K562 (cell line): ENCODE data around the gene ACOT7. TPM values are rescaled to one million over a fixed set of nuclear protein-coding genes. Genes with fewer than 3 reads are reported as not detected.
A peak's percentile ranks its signal among the peaks of the same experiment; 100 is the strongest.

Source experiments
- ETV6 ChIP-seq, 3 experiments: fragments of 150-350 bp in 1 of 3; sonication (generic) in 1 of 3; formaldehyde crosslinking in 1 of 3; IDR thresholded peaks; 2 replicates each; pipeline versions ENCODE4 v1.6.1 to v1.8.0; 2014 to 2022; ENCODE audit warnings: borderline replicate concordance in 2 of 3, low read depth in 2 of 3, antibody characterized with exemption in 1 of 3, low read length in 1 of 3, mild to moderate bottlenecking in 1 of 3, missing genetic modification reagents in 1 of 3
- GTF2E2 ChIP-seq: fragments of 200-800 bp; sonication (Bioruptor generic); IDR thresholded peaks from 2 replicates; pipeline ENCODE4 v1.6.1; 2016; ENCODE audit warnings: missing genetic modification characterization, missing compliant biosample characterization
- HDAC1 ChIP-seq, 2 experiments: fragments of 450-650 bp; IDR thresholded peaks; 2 replicates each; pipeline ENCODE4 v1.6.1; 2016 to 2017; ENCODE audit warnings: inconsistent platforms in 1 of 2, mild to moderate bottlenecking in 1 of 2, moderate library complexity in 1 of 2
- L3MBTL2 ChIP-seq: fragments of 450-650 bp; IDR thresholded peaks from 2 replicates; pipeline ENCODE4 v1.6.1; 2016; ENCODE audit warnings: mild to moderate bottlenecking, moderate library complexity
- RAD21 ChIP-seq, 2 experiments: fragments of 250-450 bp in 1 of 2; fragments of 450-650 bp in 1 of 2; sonication (Bioruptor Pico) in 1 of 2; formaldehyde crosslinking in 1 of 2; IDR thresholded peaks in 1 of 2; conservative IDR thresholded peaks in 1 of 2; 2 replicates each; pipeline versions ENCODE4 v1.4.0 to v1.8.0; 2020 to 2022; ENCODE audit warnings: mild to moderate bottlenecking in 2 of 2, moderate library complexity in 1 of 2
- RBBP5 ChIP-seq: fragments of 200-600 bp; sonication (generic); IDR thresholded peaks from 2 replicates; pipeline ENCODE4 v1.6.1; 2012; ENCODE audit warnings: borderline replicate concordance, mild to moderate bottlenecking, low read length, control low read depth, inconsistent platforms; ENCODE audit not compliant: insufficient read depth, poor library complexity, severe bottlenecking
- RFX1 ChIP-seq: fragments of 450-650 bp; IDR thresholded peaks from 2 replicates; pipeline ENCODE4 v1.6.1; 2016; ENCODE audit warnings: mild to moderate bottlenecking, moderate library complexity
- RHOXF2B ChIP-seq: fragments of 250-450 bp; sonication (Bioruptor Pico); conservative IDR thresholded peaks from 2 replicates; pipeline ENCODE4 v1.5.1; 2021
- RNF2 ChIP-seq: sonication (generic); IDR thresholded peaks from 2 replicates; pipeline ENCODE4 v1.6.1; 2016
- SIN3A ChIP-seq, 2 experiments: fragments of 150-350 bp in 1 of 2; IDR thresholded peaks; 2 replicates each; pipeline ENCODE4 v1.6.1; 2011 to 2016; ENCODE audit warnings: borderline replicate concordance in 2 of 2, low read depth in 2 of 2, low read length in 2 of 2, mild to moderate bottlenecking in 2 of 2, moderate library complexity in 2 of 2; ENCODE audit not compliant: control insufficient read depth in 1 of 2
- TEAD2 ChIP-seq: fragments of 450-650 bp; IDR thresholded peaks from 2 replicates; pipeline ENCODE4 v1.6.1; 2016; ENCODE audit warnings: missing genetic modification characterization, control low read depth, missing compliant biosample characterization
- XRCC5 ChIP-seq: fragments of 200-400 bp; formaldehyde crosslinking; IDR thresholded peaks from 2 replicates; pipeline ENCODE4 v1.6.1; 2017; ENCODE audit warnings: low read depth, mild to moderate bottlenecking, low read length
- ZNF232 ChIP-seq: sonication (generic); formaldehyde crosslinking; IDR thresholded peaks from 2 replicates; pipeline ENCODE4 v1.8.0; 2022; ENCODE audit warnings: mild to moderate bottlenecking, missing genetic modification reagents
- ZNF644 ChIP-seq: fragments of 200-800 bp; sonication (Bioruptor generic); IDR thresholded peaks from 2 replicates; pipeline ENCODE4 v1.6.1; 2016; ENCODE audit warnings: low read depth, missing genetic modification characterization, missing compliant biosample characterization
- polyA plus RNA-seq, 8 experiments: library from polyadenylated mRNA; depleted of rRNA in 4 of 8; stranded (reverse) in 5 of 8; unstranded in 3 of 8; fragments of >200 nt; fragmentation: Nextera tagmentation in 2 of 8; fragmentation: Illumina TruSeq in 1 of 8; extraction: Ambion mirVana in 2 of 8; extraction: Trizol in 1 of 8; gene quantifications; 2 replicates each; pipeline versions ENCODE4 v1.2.1 to v1.2.3, GENCODE V29; 2011 to 2014; ENCODE audit warnings: inconsistent platforms in 1 of 8, missing spikeins in 1 of 8
- total RNA-seq, 7 experiments: library from RNA; depleted of rRNA in 6 of 7; stranded (reverse); fragments of >200 nt in 6 of 7; fragmentation: Illumina TruSeq in 2 of 7; extraction: Trizol in 2 of 7; gene quantifications; 2 replicates each; pipeline versions ENCODE4 v1.2.1 to v1.2.3, GENCODE V29; 2011 to 2021; ENCODE audit warnings: low replicate concordance in 1 of 7
- TF ChIP-seq, protein P1 (sequence below): fragments of 450-650 bp; IDR thresholded peaks from 2 replicates; pipeline ENCODE4 v1.6.1; 2016; ENCODE audit warnings: borderline replicate concordance
- TF ChIP-seq, protein P2 (sequence below): sonication (generic); formaldehyde crosslinking; IDR thresholded peaks from 2 replicates; pipeline ENCODE4 v1.9.0; 2022; ENCODE audit warnings: mild to moderate bottlenecking, missing genetic modification reagents
- TF ChIP-seq, protein P3 (sequence below): fragments of 450-650 bp; conservative IDR thresholded peaks from 2 replicates; pipeline ENCODE4 v1.6.1; 2016; ENCODE audit warnings: missing genetic modification characterization, low read depth, mild to moderate bottlenecking, control low read depth, missing compliant biosample characterization
- TF ChIP-seq, protein P4 (sequence below): fragments of 450-650 bp; IDR thresholded peaks from 2 replicates; pipeline ENCODE4 v1.6.1; 2016

Gene ACOT7
- total and polyA plus RNA-seq, 9 of the 15 experiments (the other 6 are each of a cell fraction or from before 2014, with no cell fraction given) = 7.0 to 92.6 (median 37.2) TPM

DNA sequence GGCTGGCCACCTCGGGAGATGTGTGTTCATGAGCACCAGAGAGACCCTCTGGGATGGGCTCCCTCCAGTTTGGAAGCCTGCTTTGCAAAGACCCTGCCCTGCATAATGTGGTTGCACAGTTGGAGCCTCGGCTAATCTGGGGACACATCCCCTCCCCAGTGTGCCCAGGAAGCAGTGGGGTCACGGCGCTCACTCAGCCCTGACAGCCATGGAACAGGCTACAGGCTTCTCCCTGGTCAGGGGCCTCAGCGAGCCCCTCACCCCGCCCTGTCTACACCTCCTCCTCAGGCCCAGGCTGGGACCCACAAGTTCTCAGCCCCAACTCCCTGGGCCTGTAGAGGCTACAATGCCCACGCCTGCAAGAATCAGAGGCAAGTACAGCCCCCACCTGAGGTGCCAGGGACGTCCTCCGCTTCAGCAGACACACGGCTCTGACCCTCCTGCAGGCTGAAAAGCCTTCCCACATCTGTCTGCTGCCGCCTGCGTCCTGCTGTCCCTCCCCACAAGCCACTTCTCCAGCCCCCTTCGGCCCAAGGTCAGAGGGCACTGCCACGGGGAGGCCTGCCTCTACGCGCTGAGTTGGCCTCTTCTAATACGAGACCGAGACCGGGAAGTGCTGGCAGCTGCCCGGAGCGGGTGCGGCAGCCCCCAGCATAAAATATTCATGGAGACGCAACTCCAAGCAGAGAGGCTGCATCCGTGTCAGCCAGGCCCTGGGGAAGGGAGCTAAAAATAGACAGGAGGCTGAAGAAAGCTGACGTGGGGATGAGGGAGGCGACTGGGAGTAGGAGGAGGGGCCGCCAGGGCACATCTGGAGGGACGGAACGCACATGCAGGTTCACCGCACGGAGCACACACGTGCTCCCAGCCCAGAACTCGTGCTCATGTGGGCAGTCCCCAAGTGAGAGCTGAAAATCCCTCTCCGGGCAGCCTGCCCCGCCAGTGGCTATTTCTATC is 117.5 kb downstream of the ACOT7 start (continued):
- TF ChIP-seq, protein P1, sequence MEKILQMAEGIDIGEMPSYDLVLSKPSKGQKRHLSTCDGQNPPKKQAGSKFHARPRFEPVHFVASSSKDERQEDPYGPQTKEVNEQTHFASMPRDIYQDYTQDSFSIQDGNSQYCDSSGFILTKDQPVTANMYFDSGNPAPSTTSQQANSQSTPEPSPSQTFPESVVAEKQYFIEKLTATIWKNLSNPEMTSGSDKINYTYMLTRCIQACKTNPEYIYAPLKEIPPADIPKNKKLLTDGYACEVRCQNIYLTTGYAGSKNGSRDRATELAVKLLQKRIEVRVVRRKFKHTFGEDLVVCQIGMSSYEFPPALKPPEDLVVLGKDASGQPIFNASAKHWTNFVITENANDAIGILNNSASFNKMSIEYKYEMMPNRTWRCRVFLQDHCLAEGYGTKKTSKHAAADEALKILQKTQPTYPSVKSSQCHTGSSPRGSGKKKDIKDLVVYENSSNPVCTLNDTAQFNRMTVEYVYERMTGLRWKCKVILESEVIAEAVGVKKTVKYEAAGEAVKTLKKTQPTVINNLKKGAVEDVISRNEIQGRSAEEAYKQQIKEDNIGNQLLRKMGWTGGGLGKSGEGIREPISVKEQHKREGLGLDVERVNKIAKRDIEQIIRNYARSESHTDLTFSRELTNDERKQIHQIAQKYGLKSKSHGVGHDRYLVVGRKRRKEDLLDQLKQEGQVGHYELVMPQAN = 0 out of 2 replicates have a peak, but pooled peaks have one; percentile 25
- TF ChIP-seq, protein P2, sequence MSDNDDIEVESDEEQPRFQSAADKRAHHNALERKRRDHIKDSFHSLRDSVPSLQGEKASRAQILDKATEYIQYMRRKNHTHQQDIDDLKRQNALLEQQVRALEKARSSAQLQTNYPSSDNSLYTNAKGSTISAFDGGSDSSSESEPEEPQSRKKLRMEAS (CRISPR knock-in tag) = peak; percentile 88
- no peak for TF ChIP-seq RHOXF2B (CRISPR knock-in tag)
- no peak for TF ChIP-seq TEAD2 (tag)
- TF ChIP-seq RAD21 (CRISPR knock-in tag; conservative IDR thresholded peaks at IDR 0.05 in 1 of 2, IDR thresholded peaks at IDR 0.05 in 1 of 2) = no peak
- no peak for TF ChIP-seq RNF2
- TF ChIP-seq ZNF644 = no peak
- 0 out of 4 replicates have a peak, but pooled peaks of 1 of the 2 experiments have one; percentile 32 for TF ChIP-seq HDAC1 (IDR thresholded peaks at IDR 0.05)
- no peak for TF ChIP-seq ZNF232 (CRISPR knock-in tag)
- TF ChIP-seq SIN3A (IDR thresholded peaks at IDR 0.05; ENCODE audit: borderline replicate concordance in 2 of 2, control insufficient read depth in 1 of 2, low read depth in 2 of 2, low read length in 2 of 2) = peak in 1 of 2 experiments; percentile 32; a peak in 1 of 4 replicates
- TF ChIP-seq, protein P3, sequence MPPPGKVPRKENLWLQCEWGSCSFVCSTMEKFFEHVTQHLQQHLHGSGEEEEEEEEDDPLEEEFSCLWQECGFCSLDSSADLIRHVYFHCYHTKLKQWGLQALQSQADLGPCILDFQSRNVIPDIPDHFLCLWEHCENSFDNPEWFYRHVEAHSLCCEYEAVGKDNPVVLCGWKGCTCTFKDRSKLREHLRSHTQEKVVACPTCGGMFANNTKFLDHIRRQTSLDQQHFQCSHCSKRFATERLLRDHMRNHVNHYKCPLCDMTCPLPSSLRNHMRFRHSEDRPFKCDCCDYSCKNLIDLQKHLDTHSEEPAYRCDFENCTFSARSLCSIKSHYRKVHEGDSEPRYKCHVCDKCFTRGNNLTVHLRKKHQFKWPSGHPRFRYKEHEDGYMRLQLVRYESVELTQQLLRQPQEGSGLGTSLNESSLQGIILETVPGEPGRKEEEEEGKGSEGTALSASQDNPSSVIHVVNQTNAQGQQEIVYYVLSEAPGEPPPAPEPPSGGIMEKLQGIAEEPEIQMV (tag) = no peak
- TF ChIP-seq RBBP5 = no peak
- no peak for TF ChIP-seq ETV6 (IDR thresholded peaks at IDR 0.05; ENCODE audit: borderline replicate concordance in 1 of 2, low read depth in 2 of 2, low read length in 1 of 2)
- no peak for TF ChIP-seq ETV6 (CRISPR knock-in tag; IDR thresholded peaks at IDR 0.05; ENCODE audit: borderline replicate concordance)
- no peak for TF ChIP-seq XRCC5
- TF ChIP-seq, protein P4, sequence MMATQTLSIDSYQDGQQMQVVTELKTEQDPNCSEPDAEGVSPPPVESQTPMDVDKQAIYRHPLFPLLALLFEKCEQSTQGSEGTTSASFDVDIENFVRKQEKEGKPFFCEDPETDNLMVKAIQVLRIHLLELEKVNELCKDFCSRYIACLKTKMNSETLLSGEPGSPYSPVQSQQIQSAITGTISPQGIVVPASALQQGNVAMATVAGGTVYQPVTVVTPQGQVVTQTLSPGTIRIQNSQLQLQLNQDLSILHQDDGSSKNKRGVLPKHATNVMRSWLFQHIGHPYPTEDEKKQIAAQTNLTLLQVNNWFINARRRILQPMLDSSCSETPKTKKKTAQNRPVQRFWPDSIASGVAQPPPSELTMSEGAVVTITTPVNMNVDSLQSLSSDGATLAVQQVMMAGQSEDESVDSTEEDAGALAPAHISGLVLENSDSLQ = 0 out of 2 replicates have a peak, but pooled peaks have one; percentile 7
- no peak for TF ChIP-seq RFX1
- peak; percentile 72 for TF ChIP-seq L3MBTL2
- no peak for TF ChIP-seq GTF2E2 (tag)
